A549 (cell line): ENCODE results near the gene PLA2G5.
"Not testable (repeated sequence)": the region's sequence is repeated elsewhere in the genome, so short reads cannot be mapped to it uniquely, and the experiment has no call there.

Source experiments
- JUNB ChIP-seq: fragments of >200 bp; sonication (Bioruptor Twin); formaldehyde crosslinking; IDR thresholded peaks from 2 replicates; pipeline ENCODE4 v1.6.1; 2016
- MYC ChIP-seq: IDR thresholded peaks from 2 replicates; pipeline ENCODE4 v1.6.1; 2012; ENCODE audit warnings: mild to moderate bottlenecking, inconsistent platforms, low read length, improper control_type of control experiment, borderline replicate concordance
- POLR2A ChIP-seq: IDR thresholded peaks from 2 replicates; pipeline ENCODE4 v1.6.1; 2012; ENCODE audit warnings: mild to moderate bottlenecking, low read length
- RCOR1 ChIP-seq: fragments of 150-350 bp; IDR thresholded peaks from 2 replicates; pipeline ENCODE4 v1.6.1; 2014; ENCODE audit warnings: antibody characterized with exemption, low read length, low read depth
- TF ChIP-seq, protein P1 (sequence below): fragments of >200 bp; sonication (Bioruptor Twin); formaldehyde crosslinking; IDR thresholded peaks from 3 replicates; pipeline ENCODE4 v1.5.1; 2016
- TF ChIP-seq, protein P2 (sequence below): fragments of 450-650 bp; IDR thresholded peaks from 2 replicates; pipeline ENCODE4 v1.6.1; 2014; ENCODE audit warnings: antibody characterized with exemption

GRCh38 chr1:20030436-20031151 is 39.4 kb upstream of the PLA2G5 start:
- not testable (repeated sequence) for TF ChIP-seq POLR2A, JUNB, RCOR1, MYC
- TF ChIP-seq, protein P1, sequence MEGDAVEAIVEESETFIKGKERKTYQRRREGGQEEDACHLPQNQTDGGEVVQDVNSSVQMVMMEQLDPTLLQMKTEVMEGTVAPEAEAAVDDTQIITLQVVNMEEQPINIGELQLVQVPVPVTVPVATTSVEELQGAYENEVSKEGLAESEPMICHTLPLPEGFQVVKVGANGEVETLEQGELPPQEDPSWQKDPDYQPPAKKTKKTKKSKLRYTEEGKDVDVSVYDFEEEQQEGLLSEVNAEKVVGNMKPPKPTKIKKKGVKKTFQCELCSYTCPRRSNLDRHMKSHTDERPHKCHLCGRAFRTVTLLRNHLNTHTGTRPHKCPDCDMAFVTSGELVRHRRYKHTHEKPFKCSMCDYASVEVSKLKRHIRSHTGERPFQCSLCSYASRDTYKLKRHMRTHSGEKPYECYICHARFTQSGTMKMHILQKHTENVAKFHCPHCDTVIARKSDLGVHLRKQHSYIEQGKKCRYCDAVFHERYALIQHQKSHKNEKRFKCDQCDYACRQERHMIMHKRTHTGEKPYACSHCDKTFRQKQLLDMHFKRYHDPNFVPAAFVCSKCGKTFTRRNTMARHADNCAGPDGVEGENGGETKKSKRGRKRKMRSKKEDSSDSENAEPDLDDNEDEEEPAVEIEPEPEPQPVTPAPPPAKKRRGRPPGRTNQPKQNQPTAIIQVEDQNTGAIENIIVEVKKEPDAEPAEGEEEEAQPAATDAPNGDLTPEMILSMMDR: not testable (repeated sequence)
- TF ChIP-seq, protein P2, sequence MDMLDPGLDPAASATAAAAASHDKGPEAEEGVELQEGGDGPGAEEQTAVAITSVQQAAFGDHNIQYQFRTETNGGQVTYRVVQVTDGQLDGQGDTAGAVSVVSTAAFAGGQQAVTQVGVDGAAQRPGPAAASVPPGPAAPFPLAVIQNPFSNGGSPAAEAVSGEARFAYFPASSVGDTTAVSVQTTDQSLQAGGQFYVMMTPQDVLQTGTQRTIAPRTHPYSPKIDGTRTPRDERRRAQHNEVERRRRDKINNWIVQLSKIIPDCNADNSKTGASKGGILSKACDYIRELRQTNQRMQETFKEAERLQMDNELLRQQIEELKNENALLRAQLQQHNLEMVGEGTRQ: not testable (repeated sequence)
